ENCODE data around the gene NF1. TPM values are rescaled to one million over a fixed set of nuclear protein-coding genes. Genes with fewer than 3 reads are reported as not detected.

The NF1 gene
- total RNA-seq, 1 experiment from 2014 or later, result 35.4 TPM

- DNase-seq (ENCODE audit: low spot score), result no peak
- TF ChIP-seq FOXJ3 (CRISPR knock-in tag; IDR thresholded peaks at IDR 0.05; ENCODE audit: borderline replicate concordance) (no peak), JUN (CRISPR knock-in tag; IDR thresholded peaks at IDR 0.05) (no peak), ATF1 (CRISPR knock-in tag; IDR thresholded peaks at IDR 0.05) (no peak), MAX (CRISPR knock-in tag; IDR thresholded peaks at IDR 0.05) (no peak), CTCF (IDR thresholded peaks at IDR 0.05) (no peak), E2F5 (CRISPR knock-in tag; IDR thresholded peaks at IDR 0.05) (no peak), ELF4 (CRISPR knock-in tag; IDR thresholded peaks at IDR 0.05; ENCODE audit: low read depth) (no peak), CREB1 (CRISPR knock-in tag; IDR thresholded peaks at IDR 0.05) (no peak), GABPB1 (CRISPR knock-in tag; IDR thresholded peaks at IDR 0.05) (no peak), CREM (CRISPR knock-in tag; IDR thresholded peaks at IDR 0.05) (no peak), RELA (CRISPR knock-in tag; IDR thresholded peaks at IDR 0.05; ENCODE audit: borderline replicate concordance) (no peak), AR (CRISPR knock-in tag; IDR thresholded peaks at IDR 0.05) (no peak), NFATC4 (CRISPR knock-in tag; IDR thresholded peaks at IDR 0.05) (no peak), FOXP1 (CRISPR knock-in tag; IDR thresholded peaks at IDR 0.05; ENCODE audit: borderline replicate concordance) (no peak), NR3C1 (CRISPR knock-in tag; conservative IDR thresholded peaks at IDR 0.05; ENCODE audit: low read depth) (no peak), ZNF423 (CRISPR knock-in tag; IDR thresholded peaks at IDR 0.05) (no peak), ZNF671 (CRISPR knock-in tag; IDR thresholded peaks at IDR 0.05) (no peak), TEAD4 (CRISPR knock-in tag; IDR thresholded peaks at IDR 0.05) (no peak)
- TF ChIP-seq, protein P1, sequence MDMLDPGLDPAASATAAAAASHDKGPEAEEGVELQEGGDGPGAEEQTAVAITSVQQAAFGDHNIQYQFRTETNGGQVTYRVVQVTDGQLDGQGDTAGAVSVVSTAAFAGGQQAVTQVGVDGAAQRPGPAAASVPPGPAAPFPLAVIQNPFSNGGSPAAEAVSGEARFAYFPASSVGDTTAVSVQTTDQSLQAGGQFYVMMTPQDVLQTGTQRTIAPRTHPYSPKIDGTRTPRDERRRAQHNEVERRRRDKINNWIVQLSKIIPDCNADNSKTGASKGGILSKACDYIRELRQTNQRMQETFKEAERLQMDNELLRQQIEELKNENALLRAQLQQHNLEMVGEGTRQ (CRISPR knock-in tag; IDR thresholded peaks at IDR 0.05), result no peak
- TF ChIP-seq, protein P2, sequence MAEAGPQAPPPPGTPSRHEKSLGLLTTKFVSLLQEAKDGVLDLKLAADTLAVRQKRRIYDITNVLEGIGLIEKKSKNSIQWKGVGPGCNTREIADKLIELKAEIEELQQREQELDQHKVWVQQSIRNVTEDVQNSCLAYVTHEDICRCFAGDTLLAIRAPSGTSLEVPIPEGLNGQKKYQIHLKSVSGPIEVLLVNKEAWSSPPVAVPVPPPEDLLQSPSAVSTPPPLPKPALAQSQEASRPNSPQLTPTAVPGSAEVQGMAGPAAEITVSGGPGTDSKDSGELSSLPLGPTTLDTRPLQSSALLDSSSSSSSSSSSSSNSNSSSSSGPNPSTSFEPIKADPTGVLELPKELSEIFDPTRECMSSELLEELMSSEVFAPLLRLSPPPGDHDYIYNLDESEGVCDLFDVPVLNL (CRISPR knock-in tag; IDR thresholded peaks at IDR 0.05; ENCODE audit: borderline replicate concordance, low read depth), result no peak
- Mint-ChIP-seq H3K36me3 (no peaks in the 10 kb centered on the region), H3K9me3 (no peaks in the 10 kb centered on the region), H3K27me3 (ENCODE audit: low read depth) (no peaks in the 10 kb centered on the region; the same call in 1 of the 2 replicates), H3K27ac (peak overlapping the region; percentile 81), H3K4me1 (peaks cover 44% of the 10 kb centered on the region), H3K4me3 (no peak overlapping the region)
- ChIA-PET CTCF (interaction anchor here (3.5 kb wide), 1 partner anchor 11 kb away, joined by 13 read pairs; no protein-coding TSS in a partner anchor), POLR2A (no interaction called here)
- ATAC-seq, result no peak
Observed at GRCh38 chr17:31072186-31072585, 22.6 kb upstream of the NF1 start.
